ENCODE measurements around the gene SOCS6.
A peak's percentile ranks its signal among the peaks of the same experiment; 100 is the strongest.

The SOCS6 gene

GRCh38 chr18:70330887-70331286 is 42.0 kb downstream of the SOCS6 start:
- no peak for TF ChIP-seq CTCF (conservative IDR thresholded peaks at IDR 0.05; ENCODE audit: control insufficient read depth, insufficient read depth, low read depth, low read length)
- no peak for DNase-seq (ENCODE audit: low read depth)
- H3K4me3 ChIP-seq (ENCODE audit: control insufficient read depth, low read depth, low read length), result no peak overlapping the region

- DNase-seq (ENCODE audit: low read depth), result no peak
- TF ChIP-seq CTCF (conservative IDR thresholded peaks at IDR 0.05; ENCODE audit: control insufficient read depth, insufficient read depth, low read depth, low read length), result no peak
- no peak overlapping the region for H3K4me3 ChIP-seq (ENCODE audit: control insufficient read depth, low read depth, low read length)
Measured at GRCh38 chr18:70331456-70332097, 42.7 kb downstream of the SOCS6 start.

DNA sequence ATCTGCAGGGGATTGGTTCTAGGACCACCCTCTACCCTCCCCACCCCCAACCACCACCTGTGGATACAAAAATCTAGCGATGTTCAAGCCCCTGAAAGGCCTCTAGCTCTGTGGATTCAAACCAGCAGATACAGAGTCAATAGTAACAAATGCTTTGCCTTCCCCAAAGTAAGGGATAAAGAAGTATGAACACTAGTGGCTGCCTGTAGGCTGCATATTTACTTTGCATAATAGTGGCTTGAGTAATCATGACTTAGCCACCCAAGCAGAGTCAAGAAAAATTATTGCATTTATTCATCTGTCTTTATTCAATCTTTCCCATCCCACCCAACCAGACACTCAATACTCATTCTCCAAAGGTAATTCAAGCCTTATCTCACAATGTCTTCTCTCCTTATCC is 43.8 kb downstream of the SOCS6 start:
- peak; percentile 51 for DNase-seq (ENCODE audit: low read depth)
- no peak overlapping the region for H3K4me3 ChIP-seq (ENCODE audit: control insufficient read depth, low read depth, low read length)
- TF ChIP-seq CTCF (conservative IDR thresholded peaks at IDR 0.05; ENCODE audit: control insufficient read depth, insufficient read depth, low read depth, low read length), result no peak

DNA sequence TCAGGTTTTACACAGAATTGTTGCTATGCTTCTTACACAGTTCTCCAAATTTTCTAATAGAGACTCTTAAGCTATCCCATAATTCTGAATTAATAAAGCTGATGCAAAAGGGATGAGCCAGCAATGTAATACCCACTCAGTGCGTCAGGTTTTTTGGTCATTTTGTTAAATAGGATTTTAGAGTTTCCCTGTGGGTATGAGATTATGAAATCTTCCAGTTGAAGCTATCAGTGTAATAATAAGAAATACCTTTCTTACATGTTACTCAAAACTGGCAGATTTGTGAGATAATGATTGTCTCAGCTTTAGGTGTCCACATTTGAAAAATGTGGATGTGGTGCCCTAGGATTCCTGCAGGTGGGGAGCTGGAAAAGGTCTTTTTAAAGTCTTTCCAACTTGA is 44.5 kb downstream of the SOCS6 start:
- TF ChIP-seq CTCF (conservative IDR thresholded peaks at IDR 0.05; ENCODE audit: control insufficient read depth, insufficient read depth, low read depth, low read length), result no peak
- no peak for DNase-seq (ENCODE audit: low read depth)

DNA sequence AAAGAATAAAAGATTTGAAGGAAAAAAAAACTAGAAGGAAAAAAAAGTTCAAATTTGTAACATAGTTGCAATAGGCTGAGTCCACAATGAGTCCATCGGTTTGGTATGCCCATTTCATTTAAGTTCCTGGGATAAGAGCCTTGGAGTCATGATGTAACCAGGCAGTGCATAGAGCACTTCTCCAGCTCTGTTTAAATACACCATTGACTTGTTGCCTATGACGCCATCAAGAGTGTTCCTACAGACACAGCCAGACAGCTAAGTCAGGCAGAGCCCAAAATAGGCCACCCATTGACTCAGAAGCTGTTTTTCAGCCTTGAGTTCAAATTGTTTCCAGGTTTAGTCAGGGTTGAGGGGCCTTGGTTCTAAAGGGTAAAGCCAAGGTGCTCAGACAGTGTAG is 44.9 kb downstream of the SOCS6 start:
- H3K4me3 ChIP-seq (ENCODE audit: control insufficient read depth, low read depth, low read length), result no peak overlapping the region
- DNase-seq (ENCODE audit: low read depth), result peak; percentile 99
- no peak for TF ChIP-seq CTCF (conservative IDR thresholded peaks at IDR 0.05; ENCODE audit: control insufficient read depth, insufficient read depth, low read depth, low read length)

More for the DNA sequence above, 44.5 kb downstream of the SOCS6 start:
- H3K4me3 ChIP-seq (ENCODE audit: control insufficient read depth, low read depth, low read length), result no peak overlapping the region

GRCh38 chr18:70334264-70334663 is 45.4 kb downstream of the SOCS6 start:
- no peak overlapping the region for H3K4me3 ChIP-seq (ENCODE audit: control insufficient read depth, low read depth, low read length)
- no peak for DNase-seq (ENCODE audit: low read depth)
- TF ChIP-seq CTCF (conservative IDR thresholded peaks at IDR 0.05; ENCODE audit: control insufficient read depth, insufficient read depth, low read depth, low read length), result no peak

Data from fibroblast of mammary gland (primary cell).